ENCODE data around the gene ITIH4.
"Not testable (repeated sequence)": the region's sequence is repeated elsewhere in the genome, so short reads cannot be mapped to it uniquely, and the experiment has no call there.

The ITIH4 gene

DNA sequence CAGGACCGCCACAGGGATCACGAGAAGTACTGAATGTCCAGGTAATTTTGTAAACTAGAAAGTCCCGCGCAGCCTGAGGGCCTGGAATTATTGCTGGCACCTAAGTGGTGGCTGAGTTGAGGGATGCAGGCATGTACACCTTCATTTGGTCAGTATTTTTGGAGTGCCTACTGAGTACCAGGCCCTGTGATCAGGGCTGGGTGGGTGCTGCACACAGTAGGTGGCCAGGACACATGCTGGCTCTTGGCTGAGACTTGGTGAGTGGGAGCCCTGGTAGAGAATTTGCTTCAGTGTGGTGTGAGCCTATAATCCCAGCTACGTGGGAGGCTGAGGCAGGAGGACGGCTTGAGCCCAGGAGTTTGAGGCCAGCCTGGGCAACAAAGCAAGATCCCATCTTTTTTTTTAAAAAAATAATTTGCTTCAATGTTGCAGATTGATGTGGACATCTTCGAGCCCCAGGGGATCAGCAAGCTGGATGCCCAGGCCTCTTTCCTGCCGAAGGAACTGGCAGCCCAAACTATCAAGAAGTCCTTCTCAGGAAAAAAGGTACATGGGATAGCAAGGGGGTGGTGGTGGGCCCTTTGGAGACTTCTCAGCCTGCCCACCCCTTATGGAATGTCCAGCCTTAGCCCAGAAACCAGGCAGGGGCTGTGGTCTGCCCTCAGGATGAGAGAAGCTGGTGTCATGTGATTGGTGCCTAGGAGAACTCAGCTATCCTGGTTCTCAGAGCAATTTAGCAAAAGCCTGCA is 50.5 kb downstream of the ITIH4 start:
- DNase-seq, result no peak

- peak; percentile 61 for DNase-seq
These were observed 51.2 kb downstream of the ITIH4 start for GRCh38 chr3:52779011-52779836.

DNA sequence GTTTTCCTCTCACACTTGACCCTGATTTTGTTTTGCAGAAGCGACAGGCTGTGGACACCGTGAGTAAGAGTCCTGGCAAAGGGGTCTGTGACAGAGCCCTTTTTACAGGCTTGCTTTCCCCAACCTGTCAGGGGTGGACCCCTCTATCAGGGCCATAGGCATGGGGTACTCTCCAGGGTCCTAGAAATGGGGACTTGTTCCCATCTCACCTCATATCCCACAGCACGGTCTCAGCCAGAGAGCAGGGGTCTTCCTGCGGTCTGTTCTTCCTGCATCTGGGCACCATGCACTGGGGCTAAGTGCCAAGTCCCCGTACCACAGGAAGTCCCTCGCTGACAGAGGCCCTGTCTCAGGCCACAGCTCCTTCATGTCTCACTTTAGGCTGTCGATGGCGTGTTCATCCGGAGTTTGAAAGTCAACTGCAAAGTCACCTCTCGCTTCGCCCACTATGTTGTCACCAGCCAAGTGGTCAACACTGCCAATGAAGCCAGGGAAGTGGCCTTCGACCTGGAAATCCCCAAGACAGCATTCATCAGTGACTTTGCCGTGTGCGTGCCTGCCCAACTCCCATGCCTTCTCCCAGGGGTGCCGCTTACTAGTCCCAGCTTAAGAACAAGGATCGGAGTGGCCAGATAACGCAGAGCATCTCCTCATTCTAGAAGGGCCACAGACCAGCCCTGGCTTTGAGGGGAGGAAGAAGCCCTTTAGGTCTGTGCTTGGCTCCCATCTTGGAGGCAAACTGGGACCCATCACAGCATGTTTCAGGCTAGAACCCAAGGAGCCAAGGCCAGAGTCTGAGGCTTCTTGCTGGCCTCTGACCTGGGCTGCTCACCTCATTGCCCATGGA is 52.3 kb downstream of the ITIH4 start:
- DNase-seq, result no peak

GRCh38 chr3:52777127-52777958 is 53.1 kb downstream of the ITIH4 start, which contains the start of gene ITIH1:
Gene ITIH1, plus strand, starts transcription at chr3:52777599. Its CDS starts 17 bp downstream, at chr3:52777616.
- DNase-seq, result no peak

DNA sequence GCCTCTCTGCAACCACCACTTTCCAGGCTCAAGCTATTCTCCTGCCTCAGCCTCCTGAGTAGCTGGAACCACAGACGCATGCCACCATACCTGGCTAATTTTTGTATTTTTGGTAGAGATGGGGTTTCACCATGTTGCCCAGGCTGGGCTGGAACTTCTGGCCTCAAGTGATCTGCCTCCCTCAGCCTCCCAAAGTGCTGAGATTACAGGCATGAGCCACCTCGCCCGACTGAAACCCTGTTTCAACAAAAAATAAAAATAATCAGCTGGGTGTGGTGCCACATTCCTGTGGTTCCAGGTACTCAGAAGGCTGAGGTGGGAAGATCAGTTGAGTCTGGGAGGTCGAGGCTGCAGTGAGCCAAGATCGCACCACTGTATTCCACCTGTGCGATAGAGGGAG is 54.0 kb downstream of the ITIH4 start:
- not testable (repeated sequence) for DNase-seq

DNA sequence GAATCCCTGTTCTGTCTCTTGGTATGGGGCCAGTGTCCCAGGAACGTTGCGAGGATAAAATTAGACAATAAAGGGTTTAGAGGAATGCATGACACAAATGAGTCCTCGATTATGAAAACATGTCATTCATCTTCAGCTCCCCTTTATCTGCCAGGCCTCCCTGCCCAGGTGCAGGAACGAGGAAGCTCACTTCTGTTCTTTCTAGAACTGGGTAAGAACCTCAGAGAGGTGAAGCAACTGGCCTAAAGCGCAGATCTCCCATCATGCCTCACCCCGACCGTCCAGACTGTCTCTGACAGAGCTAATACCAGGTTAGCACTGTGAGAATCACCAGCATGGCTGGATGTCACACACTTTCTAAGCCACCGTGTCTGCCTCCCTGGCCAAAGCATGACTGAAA is 54.6 kb downstream of the ITIH4 start:
- no peak for DNase-seq

GRCh38 chr3:52774901-52775864 is 55.3 kb downstream of the ITIH4 start:
- no peak for DNase-seq

DNA sequence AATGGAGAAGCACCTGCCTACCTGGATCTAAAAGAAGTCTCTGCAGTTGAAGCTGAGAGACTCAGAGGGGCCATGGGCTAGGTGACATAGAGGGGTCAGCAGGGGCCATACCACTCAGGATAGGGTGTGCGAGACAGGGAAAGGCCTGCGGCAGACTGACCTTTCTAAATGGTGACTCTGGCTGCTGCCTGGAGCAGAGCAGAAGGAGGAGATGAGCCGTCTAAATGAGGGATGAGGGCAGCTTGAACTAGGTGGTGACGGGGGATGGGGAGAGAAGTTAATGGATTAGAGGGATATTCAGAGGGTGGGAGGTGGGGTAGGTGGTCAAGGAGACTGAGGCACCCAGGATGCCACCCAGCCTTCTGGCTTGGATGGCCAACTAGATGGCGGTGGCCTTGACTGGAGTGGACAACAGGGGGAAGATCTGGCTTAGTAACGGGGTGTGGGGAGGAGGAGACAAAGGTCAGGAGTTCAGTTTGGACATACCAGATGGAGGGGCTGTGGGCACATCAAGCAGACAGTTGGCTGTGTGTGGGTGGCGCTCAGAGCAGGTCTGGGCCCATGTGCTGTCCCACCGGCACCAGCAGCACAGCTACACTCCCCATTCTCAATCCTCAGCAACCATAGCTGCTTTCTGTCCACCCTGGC is 56.3 kb downstream of the ITIH4 start:
- DNase-seq, result no peak

GRCh38 chr3:52773361-52774065 is 57.0 kb downstream of the ITIH4 start:
- no peak for DNase-seq

GRCh38 chr3:52771702-52772101 is 58.8 kb downstream of the ITIH4 start:
- DNase-seq, result no peak

GRCh38 chr3:52771334-52771681 is 59.2 kb downstream of the ITIH4 start:
- no peak for DNase-seq

GRCh38 chr3:52770496-52771333 is 59.8 kb downstream of the ITIH4 start, which contains the start of gene NEK4:
Gene NEK4, minus strand, starts transcription at chr3:52770940. Its CDS starts 194 bp downstream, at chr3:52770746.
- peak; percentile 53 for DNase-seq

DNA sequence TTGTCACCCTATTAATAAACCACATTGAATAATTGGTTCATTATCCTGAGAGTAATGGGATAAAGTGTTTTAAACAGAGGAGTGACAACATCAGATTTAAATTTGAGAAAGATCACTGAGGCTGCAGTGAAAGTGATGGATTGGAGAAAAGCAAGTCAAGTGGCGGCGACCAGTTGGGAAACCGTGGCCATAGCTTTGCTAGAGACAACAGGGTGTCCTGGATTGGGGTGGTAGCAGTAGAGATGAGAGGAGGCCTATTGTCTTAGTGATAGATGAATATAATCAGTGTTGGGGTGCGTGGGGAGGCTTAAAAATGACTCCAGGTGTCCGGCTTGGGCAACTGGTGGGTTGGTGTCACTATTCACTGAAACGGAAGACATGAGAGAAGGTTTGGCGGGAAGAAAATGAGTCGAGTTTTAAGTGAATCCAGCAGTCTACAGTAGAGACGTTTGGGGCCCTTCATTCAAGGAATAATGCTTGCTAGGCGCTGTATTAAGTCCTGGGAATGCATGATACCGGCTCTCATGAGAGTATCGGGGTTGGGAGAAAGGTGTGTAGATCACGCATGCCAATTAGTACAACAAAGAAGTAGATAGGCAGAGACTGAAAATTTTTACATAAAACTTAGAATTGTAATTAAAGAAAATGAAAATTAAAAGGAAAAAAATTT is 60.6 kb downstream of the ITIH4 start:
- no peak for DNase-seq

DNA sequence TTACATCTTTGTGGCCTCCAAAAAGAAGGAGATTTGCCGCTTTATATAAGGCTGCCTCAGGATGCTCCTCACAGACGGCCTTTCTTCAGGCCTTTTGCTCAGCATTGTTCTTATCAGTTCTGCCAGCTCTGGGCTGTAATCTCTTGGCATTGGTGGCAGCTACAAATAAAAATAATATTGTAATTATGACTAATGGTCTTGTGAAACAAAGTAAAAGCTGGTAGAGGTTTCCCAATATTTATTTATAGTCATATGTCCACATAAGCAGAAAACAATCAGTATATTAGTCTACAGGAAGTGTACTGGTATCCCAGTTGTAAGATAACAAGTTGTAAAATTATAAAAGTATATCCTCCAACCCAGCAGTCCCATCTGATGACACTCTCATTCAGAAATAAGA is 67.0 kb downstream of the ITIH4 start:
- no peak for DNase-seq
